Measurements from ENCODE around the gene FILIP1L. TPM values are rescaled to one million over a fixed set of nuclear protein-coding genes. Genes with fewer than 3 reads are reported as not detected.

The FILIP1L gene
- polyA plus RNA-seq, 3 donors, result 0.13 to 0.40 (median 0.25) TPM

DNA sequence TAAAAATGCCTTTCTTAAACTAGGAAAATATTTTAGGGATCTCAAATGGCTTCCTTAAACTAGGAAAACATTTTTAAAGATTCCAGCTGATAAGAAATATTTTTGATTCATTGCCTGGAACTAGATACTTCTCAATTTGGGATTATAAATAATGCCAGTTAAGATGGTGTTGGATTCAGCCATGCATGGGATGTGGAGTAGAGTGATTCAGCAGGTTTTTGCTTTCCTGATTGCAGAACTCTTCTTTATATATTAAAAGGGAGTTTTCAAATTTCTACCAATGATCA, 15.6 kb downstream of the FILIP1L start:
- intact Hi-C loops (cut with micrococcal nuclease), result no loop called here
- no peak for DNase-seq
- no peak overlapping the region for H3K27ac Mint-ChIP-seq

DNA sequence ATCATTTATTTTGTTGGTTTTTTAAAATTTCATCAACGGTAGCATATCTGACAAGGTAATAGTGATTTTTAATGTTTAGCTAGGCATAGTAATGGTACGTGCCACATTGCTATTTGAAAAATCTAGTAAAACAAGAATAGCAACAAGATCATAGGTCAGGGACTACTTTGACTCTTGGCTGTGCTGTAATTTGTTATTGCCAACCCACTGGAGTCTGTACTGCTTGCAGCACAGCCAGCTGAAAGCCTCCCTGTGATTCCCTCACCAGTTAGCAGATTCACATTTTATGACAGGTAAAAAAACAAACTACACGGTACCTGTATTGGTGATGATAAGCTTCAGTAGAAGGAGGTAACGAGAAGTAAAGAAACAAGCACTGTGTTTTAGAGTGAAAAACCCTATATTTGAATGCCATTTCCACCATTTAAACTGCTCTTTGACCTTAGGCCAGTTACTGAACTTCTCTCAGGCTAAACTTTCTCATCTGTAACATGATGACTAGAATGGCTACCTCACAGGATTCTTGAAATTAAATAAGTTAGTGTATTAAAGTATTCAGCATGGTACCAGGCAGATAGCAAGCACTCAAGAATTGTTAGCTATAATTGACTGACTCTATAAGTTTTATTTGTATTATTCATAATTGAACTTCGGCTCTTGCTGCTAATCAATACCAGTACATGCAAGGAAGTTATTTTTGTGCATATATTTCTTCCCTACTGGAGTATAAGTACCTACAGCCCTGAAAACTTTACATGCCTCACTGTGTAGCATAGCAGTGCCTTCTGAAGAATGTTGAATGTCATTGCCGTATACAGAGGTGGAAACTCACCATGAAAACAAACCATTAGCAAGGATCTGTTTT, 16.1 kb downstream of the FILIP1L start:
- WGBS (ENCODE audit: insufficient coverage), result no CpG with 5 or more reads among the region's 6 CpGs
- Histone ChIP-seq H3K27ac (ENCODE audit: low read depth in 1 of 2, low read length in 2 of 2) (no peak overlapping the region), H3K4me2 (replicated peaks; ENCODE audit: extremely low read depth, low read length, poor library complexity, severe bottlenecking) (no peak overlapping the region), H3K4me1 (ENCODE audit: control insufficient read depth in 1 of 2, insufficient read depth in 2 of 2, low read length in 2 of 2) (no peaks in the 10 kb centered on the region), H4K20me1 (ENCODE audit: insufficient read depth, low read length) (no peaks in the 10 kb centered on the region), H3K79me2 (ENCODE audit: insufficient read depth, low read length) (no peaks in the 10 kb centered on the region), H2AFZ (ENCODE audit: insufficient read depth, low read depth, low read length, poor library complexity, severe bottlenecking) (no peak overlapping the region), H3K9ac (ENCODE audit: insufficient read depth, low read length, poor library complexity, severe bottlenecking) (no peak overlapping the region), H3K36me3 (replicated peaks in 1 of 2; ENCODE audit: control insufficient read depth in 1 of 2, insufficient read depth in 2 of 2, low read length in 2 of 2) (no peaks in the 10 kb centered on the region), H3K4me3 (replicated peaks in 1 of 3; ENCODE audit: low read depth in 2 of 3, low read length in 3 of 3) (no peak overlapping the region), H3K9me3 (replicated peaks in 1 of 2; ENCODE audit: control insufficient read depth in 1 of 2, insufficient read depth in 1 of 2, low read length in 2 of 2) (no peaks in the 10 kb centered on the region), H3K27me3 (ENCODE audit: control insufficient read depth in 2 of 2, insufficient read depth in 2 of 2, low read length in 2 of 2) (no peaks in the 10 kb centered on the region)
- Mint-ChIP-seq H3K36me3 (no peaks in the 10 kb centered on the region), H3K4me1 (no peaks in the 10 kb centered on the region), H3K27me3 (ENCODE audit: low read depth in 3 of 3) (peaks cover 0 to 2% (median 0%) of the 10 kb centered on the region in 3 donors), H3K4me3 (no peak overlapping the region), H3K9me3 (no peaks in the 10 kb centered on the region), H3K27ac (no peak overlapping the region)
- DNase-seq, result no peak
- intact Hi-C loops (cut with micrococcal nuclease), result no loop called here
- TF ChIP-seq, protein P1, sequence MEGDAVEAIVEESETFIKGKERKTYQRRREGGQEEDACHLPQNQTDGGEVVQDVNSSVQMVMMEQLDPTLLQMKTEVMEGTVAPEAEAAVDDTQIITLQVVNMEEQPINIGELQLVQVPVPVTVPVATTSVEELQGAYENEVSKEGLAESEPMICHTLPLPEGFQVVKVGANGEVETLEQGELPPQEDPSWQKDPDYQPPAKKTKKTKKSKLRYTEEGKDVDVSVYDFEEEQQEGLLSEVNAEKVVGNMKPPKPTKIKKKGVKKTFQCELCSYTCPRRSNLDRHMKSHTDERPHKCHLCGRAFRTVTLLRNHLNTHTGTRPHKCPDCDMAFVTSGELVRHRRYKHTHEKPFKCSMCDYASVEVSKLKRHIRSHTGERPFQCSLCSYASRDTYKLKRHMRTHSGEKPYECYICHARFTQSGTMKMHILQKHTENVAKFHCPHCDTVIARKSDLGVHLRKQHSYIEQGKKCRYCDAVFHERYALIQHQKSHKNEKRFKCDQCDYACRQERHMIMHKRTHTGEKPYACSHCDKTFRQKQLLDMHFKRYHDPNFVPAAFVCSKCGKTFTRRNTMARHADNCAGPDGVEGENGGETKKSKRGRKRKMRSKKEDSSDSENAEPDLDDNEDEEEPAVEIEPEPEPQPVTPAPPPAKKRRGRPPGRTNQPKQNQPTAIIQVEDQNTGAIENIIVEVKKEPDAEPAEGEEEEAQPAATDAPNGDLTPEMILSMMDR (IDR thresholded peaks at IDR 0.05), result no peak

More for the DNA sequence above, 15.6 kb downstream of the FILIP1L start:
- no peaks in the 10 kb centered on the region for H4K20me1 ChIP-seq (ENCODE audit: insufficient read depth, low read length)
- no peaks in the 10 kb centered on the region for H3K9me3 ChIP-seq (replicated peaks in 1 of 2; ENCODE audit: control insufficient read depth in 1 of 2, insufficient read depth in 1 of 2, low read length in 2 of 2)
- H3K27ac ChIP-seq (ENCODE audit: low read depth in 1 of 2, low read length in 2 of 2), result no peak overlapping the region
- H3K4me3 Mint-ChIP-seq, result no peak overlapping the region
- H3K9ac ChIP-seq (ENCODE audit: insufficient read depth, low read length, poor library complexity, severe bottlenecking), result no peak overlapping the region
- no peaks in the 10 kb centered on the region for H3K27me3 ChIP-seq (ENCODE audit: control insufficient read depth in 2 of 2, insufficient read depth in 2 of 2, low read length in 2 of 2)
- no peak overlapping the region for H3K4me2 ChIP-seq (replicated peaks; ENCODE audit: extremely low read depth, low read length, poor library complexity, severe bottlenecking)
- no peaks in the 10 kb centered on the region for H3K9me3 Mint-ChIP-seq
- no peaks in the 10 kb centered on the region for H3K36me3 ChIP-seq (replicated peaks in 1 of 2; ENCODE audit: control insufficient read depth in 1 of 2, insufficient read depth in 2 of 2, low read length in 2 of 2)
- H3K4me1 ChIP-seq (ENCODE audit: control insufficient read depth in 1 of 2, insufficient read depth in 2 of 2, low read length in 2 of 2), result no peaks in the 10 kb centered on the region
- H3K27me3 Mint-ChIP-seq (ENCODE audit: low read depth in 3 of 3), result peaks cover 0 to 2% (median 0%) of the 10 kb centered on the region in 3 donors
- H3K36me3 Mint-ChIP-seq, result no peaks in the 10 kb centered on the region
- H3K4me3 ChIP-seq (replicated peaks in 1 of 3; ENCODE audit: low read depth in 2 of 3, low read length in 3 of 3), result no peak overlapping the region
- H3K79me2 ChIP-seq (ENCODE audit: insufficient read depth, low read length), result no peaks in the 10 kb centered on the region
- H3K4me1 Mint-ChIP-seq, result no peaks in the 10 kb centered on the region
- H2AFZ ChIP-seq (ENCODE audit: insufficient read depth, low read depth, low read length, poor library complexity, severe bottlenecking), result no peak overlapping the region
- TF ChIP-seq, protein P1 (IDR thresholded peaks at IDR 0.05), result no peak

Data from CD14-positive monocyte (primary cell).